ENCODE results near the gene LRRC74B.
"Not testable (repeated sequence)": the region's sequence is repeated elsewhere in the genome, so short reads cannot be mapped to it uniquely, and the experiment has no call there.

LRRC74B gene

DNA sequence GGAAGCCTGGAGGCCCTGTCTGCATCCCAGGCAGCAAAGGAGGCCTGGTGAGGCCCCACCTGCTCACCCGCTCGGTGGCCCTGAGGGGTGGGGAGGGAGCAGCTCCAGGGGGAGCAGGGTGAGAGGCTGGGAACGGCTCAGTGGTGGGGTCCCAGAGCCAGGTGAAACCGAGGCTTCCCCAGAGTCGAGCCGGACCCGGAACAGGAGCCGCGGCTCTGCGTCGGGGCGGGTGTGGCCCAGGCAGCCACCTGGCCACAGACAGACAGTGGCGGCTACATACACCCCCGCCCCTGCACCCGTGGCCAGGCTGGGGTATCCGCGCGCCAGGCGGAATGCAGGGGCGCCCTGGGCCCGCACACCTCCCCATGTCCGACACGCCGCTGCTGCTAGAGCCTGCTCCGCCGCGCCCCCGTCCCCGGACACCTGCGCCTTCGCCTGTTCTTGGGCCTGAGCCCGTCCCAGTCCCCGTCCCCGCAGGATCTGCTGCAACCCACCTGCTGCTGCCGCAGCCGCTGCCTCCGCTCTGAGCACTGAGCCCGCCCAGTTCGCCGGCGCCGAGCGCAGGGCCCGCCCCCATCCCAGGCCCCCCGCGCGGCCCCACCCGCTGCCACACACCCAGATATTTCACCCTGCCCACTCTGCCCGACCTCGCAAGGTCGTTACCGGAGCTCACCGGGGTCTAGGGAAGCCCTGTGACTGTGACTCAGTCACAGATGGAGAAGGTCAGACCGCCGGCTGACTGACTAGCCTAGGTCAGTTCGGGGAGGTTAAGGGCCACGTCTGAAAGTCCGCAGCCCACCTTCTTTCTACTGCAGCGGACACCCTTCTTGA lies 13.5 kb upstream of the LRRC74B start, which contains the start of gene SLC7A4:
TSS of gene SLC7A4 (minus strand) at position 525 of the 831 bp plus-strand sequence. CDS start 749 bp downstream, outside the sequence.
- peak; percentile 54 for DNase-seq (ENCODE audit: low spot score)

DNA sequence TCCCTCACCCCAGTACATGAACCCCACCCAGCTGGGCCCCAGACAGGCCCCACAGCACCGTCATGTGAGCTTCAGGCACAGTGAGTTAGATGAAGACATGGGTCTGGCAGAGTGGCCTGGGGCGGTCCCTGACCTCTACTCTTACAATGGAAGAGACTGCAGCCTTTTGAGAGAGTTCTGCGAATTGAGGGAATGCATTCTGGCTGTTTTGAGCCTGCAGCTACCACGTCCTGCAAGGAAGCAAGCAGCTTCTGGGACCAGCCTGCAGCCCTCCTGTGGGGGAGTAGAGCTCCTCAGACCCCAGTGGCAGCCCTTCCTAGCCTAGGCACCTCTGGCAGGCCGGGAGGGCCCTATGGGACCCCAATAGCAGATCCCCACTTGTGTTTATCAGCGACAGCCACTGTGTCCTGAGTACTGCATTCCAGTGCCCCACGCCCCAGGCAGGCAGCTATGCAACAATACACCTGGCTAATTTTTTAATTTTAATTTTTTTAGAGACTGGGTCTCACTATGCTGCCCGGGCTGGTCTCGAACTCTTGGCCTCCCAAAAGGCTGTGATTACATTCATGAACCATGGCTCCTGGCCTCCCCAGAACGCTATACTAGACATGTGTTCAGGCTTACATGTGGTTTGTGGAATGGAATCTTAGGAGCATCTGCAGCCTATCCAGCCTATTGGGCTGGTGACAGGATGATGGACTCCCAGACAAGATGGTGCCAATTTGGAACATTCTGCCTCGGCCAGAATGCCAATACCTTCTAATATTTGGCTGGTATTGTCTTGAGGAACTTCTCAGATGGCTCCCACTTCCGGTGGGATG lies 12.7 kb upstream of the LRRC74B start:
- DNase-seq (ENCODE audit: low spot score) = no peak

DNA sequence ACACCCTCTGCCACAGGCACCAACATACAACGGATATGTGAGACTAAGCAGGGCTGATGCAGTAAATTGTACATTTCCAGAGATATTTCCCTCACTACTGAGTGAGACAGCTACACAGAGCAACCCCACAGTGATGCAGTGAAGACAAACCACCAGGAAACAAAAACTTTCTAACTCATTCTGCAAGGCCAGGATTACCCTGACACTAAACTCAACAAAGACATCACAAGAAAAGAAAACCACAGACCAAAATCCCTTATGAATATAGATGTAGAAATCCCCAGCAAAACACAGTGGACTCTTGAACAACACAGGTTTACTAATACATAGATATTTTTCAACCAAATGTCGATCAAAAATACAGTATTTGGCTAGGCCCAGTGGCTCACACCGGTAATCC lies 11.9 kb upstream of the LRRC74B start:
- no peak for DNase-seq (ENCODE audit: low spot score)

DNA sequence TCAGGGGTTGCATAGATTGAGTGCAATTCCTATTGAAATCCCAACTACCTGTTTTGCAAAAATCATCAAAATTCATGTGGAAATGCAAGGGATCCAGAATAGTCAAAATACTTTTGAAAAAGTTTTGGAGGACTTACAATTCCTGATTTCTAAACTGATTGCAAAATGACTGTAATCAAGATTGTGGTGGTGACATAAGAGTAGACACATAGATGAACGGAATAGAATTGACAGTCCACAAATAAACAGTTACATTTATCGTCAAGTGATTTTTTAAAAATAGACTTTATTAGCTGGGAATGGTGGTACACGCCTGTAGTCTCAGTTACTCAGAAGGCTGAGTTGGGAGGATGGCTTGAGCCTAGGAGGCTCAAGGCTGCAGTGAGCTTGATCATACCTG lies 10.8 kb upstream of the LRRC74B start:
- no peak for DNase-seq (ENCODE audit: low spot score)

DNA sequence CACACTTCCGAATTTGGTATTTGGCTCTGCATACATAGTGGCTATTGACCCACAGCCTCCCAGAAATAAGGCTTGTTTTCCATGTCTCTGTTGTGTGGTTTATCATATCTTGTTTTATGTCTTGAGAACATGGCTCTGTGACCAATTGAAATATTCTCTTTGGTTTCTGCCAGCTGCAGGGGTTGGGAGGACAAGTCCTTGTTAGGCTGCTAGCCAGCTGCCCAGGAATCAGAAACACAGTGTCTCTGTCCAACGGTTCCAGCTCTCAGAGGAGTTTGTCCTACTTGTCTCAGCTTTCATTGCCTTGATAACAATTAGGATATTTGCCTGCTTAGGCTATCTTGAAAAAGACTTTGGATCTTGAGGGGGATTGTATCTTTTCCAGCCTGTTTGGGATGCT lies 7.3 kb upstream of the LRRC74B start:
- DNase-seq (ENCODE audit: low spot score) = no peak

DNA sequence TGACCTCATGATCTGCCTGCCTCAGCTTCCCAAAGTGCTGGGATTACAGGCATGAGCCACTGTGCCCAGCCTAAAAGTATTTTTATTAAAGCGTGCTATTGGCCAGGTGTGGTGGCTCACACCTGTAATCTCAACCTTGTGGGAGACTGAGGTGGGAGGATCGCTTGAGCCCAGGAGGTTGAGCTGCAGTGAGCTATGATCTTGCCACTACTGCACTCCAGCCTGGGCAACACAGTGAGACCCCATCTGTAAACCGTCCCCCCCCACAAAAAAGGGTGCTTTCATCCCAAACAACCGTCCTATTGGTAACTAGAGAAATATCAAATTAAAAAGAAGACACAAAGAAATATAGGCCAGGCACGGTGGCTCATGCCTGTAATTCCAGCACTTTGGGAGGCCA lies 6.6 kb upstream of the LRRC74B start:
- not testable (repeated sequence) for DNase-seq (ENCODE audit: low spot score)

DNA sequence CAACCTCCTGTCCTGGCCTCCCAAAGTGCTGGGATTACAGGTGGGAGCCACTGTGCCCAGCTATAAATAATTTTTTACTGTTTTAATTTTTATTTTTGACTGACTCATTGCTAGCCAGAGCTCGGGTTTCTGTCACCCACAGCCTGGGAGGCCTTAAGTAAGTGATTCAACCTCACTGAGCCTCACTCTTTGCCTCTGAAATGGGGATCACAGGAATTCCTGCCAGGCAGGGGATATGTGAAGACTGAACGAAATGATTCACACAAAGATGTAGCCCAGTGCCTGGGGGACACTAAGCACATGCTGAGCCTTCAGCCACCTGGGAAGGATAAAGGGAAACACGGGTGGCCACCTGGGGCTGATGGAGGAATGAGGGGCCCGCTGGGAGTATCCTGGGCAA lies 3.8 kb upstream of the LRRC74B start:
- no peak for DNase-seq (ENCODE audit: low spot score)

DNA sequence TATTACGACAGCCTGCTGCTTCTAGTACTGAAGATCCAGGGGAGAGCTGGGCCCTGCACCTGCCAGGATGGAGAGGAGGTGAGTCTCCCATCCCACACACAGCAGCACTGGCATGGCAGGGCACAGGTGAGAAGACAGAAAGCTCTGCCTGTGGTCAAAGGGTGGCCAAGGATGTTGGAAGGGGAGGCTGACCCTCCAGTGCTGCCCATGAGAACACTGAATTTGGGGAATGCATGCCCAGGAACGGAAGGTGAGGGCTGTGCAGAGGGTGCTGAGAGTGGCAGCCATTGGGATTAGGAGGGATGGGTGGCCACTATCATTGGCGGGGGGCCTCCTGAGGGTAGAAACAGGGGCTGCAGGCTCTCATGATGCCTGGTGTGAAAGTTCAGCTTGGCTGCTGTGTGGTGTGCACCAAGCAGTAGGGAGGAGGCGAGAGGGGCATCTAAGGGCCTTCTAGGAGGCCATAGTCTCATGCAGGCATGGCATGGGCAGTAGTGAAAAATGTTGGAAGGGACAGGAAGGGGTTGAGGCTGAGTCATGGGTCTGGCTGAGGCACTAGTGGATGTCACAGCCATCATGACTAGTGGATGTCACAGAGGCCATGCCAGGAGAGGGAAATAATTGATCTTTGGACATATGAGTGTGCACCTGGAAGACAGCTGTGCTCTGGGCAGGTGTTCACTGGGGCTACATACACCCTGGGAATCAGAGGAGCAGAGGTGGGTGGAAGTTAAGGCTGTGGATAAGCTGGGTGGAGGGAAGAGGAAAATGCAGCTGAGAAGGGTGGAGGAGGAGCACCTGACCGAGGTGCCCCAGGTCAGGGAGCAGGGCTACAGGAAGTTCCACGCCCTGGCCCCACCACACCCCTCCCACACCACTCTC lies 2.5 kb upstream of the LRRC74B start:
- DNase-seq (ENCODE audit: low spot score) = no peak

DNA sequence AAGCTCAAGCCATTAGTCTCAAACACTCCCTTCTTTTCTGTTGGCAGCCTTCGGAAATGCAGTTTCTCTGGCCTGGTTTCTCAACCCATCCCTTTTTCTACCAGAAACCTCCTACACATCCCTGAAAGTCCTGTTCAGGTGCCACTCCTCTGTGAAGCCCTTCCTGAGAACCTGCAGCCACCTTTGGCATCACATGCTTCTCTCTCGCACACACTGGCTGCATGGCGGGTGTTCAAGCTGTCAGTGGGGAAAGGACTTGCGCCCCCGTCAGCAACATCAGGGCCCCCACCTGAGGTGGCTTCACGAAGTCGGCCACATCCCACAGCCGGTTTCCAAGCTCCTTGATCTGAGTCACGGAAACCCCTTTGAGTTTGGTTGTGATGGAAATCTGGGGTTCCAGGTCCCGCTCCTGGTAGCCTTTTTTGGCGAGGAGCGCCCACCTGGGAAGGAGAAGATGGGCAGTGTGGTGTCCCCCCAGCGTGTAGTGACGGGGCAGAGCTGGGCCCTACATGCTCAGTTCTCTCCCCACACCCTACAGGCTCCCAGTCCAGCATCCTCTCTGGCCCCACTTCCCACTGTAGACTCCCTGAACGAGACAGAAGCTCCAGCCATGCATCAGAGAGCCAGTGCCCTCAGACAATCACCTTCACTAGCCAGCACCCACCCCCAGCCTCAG lies 1.7 kb upstream of the LRRC74B start:
- DNase-seq (ENCODE audit: low spot score) = no peak

DNA sequence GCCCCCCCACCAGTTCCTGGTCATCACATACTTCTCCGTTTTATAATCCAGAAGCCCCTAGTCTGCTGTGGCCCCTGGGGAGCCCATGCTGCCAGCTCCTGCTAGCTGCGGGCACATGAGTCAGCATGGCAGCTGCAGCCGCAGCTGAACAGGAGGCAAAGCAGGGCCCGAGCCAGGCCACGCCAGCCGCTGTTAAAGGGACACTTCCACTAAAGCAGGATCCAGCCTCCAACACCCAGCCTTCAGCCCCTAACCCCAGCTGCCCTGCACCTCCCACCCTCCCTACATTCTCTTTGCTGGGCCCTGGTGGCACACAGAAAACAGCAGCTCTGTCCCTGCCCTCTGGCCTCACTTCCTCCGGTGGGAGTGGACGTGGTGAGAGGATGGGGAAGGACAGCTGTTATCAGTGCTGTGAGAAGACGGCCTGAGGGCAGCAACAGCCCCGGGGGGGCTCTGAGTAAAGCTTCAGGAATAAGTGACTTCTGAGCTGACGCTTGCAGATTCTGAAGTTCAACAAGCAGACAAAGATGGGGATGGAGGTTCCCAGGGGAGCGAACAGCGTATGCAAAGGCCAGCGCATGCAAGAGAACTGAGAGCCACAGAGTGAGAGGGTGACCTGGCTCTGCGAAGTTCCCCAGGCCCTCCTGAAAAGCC lies 688 bp upstream of the LRRC74B start:
- DNase-seq (ENCODE audit: low spot score) = no peak

DNA sequence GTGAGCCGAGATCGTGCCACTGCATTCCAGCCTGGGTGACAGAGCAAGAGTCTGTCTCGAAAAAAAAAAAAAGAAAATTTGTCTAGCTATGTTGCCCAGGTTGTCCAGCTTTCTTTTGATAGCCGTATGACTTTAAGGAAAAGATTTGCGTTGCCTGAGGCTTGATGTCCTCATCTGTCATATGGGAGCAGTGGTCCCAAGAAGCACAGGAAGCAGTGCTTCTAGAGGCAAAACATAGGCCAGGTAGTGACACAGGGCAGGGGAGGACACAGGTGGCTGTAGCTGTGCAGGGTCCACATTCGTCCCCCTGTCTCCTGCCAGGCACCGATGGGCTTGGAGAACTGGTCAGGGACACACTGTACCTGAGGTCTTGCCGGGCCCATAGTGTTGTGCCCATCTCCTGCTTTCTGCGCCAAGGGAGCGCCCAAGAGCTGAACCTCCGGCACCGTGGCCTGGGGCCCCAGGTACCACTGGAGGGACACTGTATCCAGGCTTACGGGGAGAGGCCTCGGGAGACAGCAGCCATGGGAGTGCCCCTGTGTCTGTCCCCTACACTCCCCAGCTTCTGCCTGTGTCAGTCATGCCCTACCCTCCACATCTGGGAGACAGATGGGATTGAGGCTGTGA lies 1.4 kb downstream of the LRRC74B start:
- no peak for DNase-seq (ENCODE audit: low spot score)

DNA sequence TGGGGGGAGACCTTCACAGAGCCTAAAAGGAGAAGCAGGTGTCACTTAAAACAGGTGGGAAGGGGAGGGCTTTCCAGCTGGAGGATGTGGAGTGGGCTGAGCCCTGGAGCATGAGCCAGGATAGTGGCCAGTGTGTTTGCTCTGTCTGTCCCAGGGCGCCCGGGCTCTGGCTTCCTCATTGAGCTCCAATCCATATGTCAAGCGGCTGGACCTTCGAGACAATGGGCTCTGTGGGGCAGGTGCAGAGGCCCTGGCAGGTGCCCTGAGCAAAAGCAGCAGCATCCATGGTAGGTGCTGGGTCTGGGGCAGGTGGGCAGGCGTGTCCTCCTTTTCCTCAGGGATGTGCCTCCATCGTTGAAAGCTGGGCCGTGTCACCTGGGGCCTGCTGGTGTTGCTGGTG lies 2.0 kb downstream of the LRRC74B start:
- no peak for DNase-seq (ENCODE audit: low spot score)

DNA sequence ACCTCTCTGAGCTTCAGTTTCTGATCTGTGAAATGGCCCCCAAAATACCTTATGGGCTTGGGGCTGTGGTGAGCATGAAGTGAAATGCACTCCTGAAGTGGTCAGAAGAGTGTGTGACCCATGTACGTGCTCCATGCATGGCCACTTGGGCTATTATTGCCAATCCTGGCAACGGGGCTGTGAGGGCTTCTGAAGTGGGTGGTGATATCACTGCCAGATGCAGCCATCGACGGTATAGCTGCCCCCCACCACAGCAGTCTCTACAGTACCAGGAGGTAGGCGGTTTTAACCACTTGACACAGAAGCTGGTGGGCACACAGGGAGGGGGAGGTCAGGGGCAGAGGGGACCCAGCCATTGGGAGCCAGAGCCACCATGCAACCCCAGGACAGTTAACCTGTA lies 2.7 kb downstream of the LRRC74B start:
- DNase-seq (ENCODE audit: low spot score) = not testable (repeated sequence)

DNA sequence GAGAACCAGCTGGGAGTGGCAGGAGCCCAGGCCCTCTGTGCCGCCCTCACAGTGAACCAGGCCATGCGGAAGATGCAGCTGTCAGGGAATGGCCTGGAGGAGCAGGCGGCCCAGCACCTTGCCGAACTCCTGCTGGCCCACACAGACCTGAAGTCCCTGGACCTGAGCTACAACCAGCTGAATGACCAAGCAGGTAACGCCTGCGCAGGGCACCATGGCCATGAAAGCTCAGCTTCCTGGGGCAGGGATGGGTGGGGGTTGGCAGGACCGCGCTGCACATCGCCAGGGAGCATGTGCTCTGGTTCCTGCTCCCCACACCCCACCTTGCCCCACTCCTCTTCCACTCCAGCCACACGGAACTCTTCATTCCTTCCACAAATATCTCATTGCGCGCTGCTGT lies 3.2 kb downstream of the LRRC74B start:
- DNase-seq (ENCODE audit: low spot score) = not testable (repeated sequence)

DNA sequence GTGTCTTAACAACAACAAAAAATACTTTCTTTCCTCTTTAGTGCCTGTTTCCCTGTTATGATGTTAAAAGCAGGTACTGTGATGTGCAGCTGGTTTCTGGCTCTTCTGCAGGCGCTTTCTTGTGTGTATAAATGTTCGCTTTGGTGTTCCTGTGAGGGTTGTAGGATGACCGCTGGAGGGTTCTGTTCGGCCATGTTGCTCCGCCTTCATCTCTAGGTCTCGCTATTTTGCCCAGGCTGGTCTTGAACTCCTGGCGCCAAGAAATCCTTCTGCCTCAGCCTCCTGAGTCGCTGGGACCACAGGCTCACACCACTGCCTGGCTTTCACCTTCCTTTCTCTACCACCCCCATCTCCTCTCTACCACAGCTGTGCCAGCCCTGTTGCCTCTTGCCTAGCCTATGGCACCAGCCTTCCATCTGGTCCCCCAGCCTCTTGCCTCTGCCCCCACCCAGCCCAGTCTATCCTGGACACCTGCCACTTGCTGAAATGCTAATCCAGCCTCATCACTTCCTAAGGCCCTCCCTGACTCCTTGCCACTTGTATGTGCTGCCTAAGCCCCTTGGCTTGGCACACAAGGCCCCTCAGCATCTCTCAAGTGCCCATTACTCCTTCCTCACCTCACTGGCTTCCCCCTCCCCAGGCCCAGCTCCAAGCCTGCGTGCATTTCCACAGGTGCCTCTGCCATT lies 5.5 kb downstream of the LRRC74B start:
- DNase-seq (ENCODE audit: low spot score) = no peak

DNA sequence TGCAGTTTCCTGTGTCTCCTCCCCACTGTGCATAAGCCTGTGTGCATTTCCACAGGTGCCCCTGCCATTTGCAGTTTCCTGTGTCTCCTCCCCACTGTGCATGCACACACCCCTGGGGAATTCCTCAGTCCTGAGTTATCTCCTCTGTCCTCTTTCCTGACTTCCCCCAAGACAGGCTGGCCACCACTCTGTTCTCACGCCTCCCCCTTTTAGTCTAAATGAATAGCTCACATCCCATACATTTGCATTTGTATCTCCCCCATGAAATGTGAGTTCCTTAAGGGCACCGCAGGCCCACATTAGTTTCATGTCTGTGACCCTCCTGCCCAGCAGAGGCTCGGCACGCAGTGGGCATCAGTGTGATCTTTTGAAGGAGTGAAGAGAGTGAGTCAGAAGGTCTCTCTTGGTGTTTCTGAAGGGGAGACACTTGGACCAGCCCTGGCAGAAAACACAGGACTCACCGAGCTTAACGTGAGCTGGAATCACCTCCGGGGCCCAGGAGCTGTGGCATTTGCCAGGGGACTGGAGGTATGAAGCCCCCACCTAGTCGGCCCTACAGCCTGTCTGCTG lies 6.2 kb downstream of the LRRC74B start:
- DNase-seq (ENCODE audit: low spot score) = no peak

DNA sequence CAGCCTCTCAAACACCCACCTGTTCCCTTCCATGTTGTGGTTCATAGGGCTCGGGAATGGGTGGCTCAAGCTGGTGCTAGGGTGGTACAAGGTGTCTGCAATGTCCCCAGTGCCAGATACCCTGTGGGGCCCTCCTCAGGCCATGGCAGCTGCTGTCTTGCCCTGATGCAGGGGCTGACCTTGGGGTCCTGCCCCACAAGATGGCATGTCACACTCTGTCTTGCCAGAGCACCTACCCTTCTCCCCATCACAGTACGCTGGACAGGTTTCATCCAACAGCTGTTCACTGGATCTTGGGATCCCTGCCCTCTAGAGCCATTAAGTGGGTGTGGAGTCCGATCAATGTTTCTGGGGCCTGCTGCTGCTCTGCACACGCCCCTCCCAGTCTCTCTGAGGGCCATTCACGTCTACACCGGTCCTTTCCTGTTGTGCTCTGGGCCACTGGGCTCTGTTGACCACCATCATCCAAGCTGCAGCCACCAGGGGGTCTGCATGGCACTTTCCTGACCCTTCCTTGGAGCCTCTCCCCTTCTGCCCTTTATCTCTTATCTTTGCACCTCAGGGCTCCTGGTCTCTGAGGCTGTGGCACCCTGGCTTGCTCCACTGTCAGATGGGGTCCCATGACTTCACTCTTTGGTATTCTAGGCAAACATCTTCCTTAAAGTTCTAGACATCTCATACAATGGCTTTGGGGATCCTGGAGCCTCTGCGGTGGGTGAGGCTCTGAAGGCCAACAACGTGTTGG lies 7.1 kb downstream of the LRRC74B start:
- no peak for DNase-seq (ENCODE audit: low spot score)

DNA sequence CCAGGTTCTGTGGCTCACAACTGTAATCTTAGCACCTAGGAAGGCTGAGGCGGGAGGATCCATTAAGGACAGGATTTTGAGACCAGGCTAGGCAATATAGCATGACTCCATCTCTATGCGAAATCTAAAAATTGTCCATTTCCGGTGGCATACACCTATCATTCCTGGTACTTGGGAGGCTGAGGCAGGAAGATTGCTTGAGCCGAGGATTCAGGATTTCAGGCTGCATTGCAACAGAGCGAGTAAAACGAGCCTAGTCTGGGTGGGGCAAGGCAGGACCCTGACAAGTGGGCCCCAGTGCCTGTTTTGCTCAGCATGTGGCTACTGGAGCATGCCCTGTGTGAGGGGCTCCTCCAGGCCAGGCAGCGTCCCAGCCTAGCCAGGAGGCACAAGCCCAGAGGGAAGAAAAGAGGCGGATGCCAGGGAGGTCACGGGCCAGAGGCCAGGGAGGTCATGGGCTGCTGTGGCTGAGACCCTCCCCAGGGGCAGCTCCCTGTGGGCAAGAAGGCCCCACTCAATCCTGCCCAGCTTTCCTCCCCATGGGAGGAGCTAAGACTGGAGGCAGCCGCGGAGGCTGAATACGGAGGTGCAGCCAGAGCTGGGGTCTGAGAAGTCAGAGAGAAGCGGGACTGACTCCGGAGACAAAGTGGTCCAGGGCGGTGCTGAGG lies 8.4 kb downstream of the LRRC74B start:
- no peak for DNase-seq (ENCODE audit: low spot score)
